GM23338 (cell line): ENCODE data around the gene TSPAN13.

Experiments used
- EZH2 ChIP-seq: fragments of 200-600 bp; sonication (generic); IDR thresholded peaks from one replicate; pipeline ENCODE4 v1.8.0; 2017; ENCODE audit warnings: antibody characterized with exemption, mild to moderate bottlenecking, low read depth; ENCODE audit not compliant: unreplicated experiment
- EZH2phosphoT487 ChIP-seq: fragments of 200-600 bp; sonication (generic); IDR thresholded peaks from one replicate; pipeline ENCODE4 v1.8.1; 2018; ENCODE audit warnings: antibody characterized with exemption; ENCODE audit not compliant: unreplicated experiment
- JUNB ChIP-seq: IDR thresholded peaks from one replicate; pipeline ENCODE4 v1.6.1; 2016; ENCODE audit warnings: antibody characterized with exemption; ENCODE audit not compliant: unreplicated experiment
- POLR2AphosphoS5 ChIP-seq: IDR thresholded peaks from 2 replicates; pipeline ENCODE4 v1.6.1; 2016; ENCODE audit warnings: antibody characterized with exemption, low read depth
- STAT1 ChIP-seq: IDR thresholded peaks from one replicate; pipeline ENCODE4 v1.6.1; 2016; ENCODE audit warnings: antibody characterized with exemption; ENCODE audit not compliant: unreplicated experiment
- TF ChIP-seq, protein P1 (sequence below), 2 experiments: fragments of 200-600 bp in 1 of 2; sonication (generic) in 1 of 2; conservative IDR thresholded peaks; 2 replicates each; pipeline versions ENCODE4 v1.5.1 to v1.6.1; 2016 to 2017; ENCODE audit warnings: antibody characterized with exemption in 2 of 2, low read depth in 2 of 2, mild to moderate bottlenecking in 2 of 2, moderate library complexity in 1 of 2
- TF ChIP-seq, protein P2 (sequence below): IDR thresholded peaks from one replicate; pipeline ENCODE4 v1.6.1; 2018; ENCODE audit warnings: antibody characterized with exemption; ENCODE audit not compliant: unreplicated experiment

DNA sequence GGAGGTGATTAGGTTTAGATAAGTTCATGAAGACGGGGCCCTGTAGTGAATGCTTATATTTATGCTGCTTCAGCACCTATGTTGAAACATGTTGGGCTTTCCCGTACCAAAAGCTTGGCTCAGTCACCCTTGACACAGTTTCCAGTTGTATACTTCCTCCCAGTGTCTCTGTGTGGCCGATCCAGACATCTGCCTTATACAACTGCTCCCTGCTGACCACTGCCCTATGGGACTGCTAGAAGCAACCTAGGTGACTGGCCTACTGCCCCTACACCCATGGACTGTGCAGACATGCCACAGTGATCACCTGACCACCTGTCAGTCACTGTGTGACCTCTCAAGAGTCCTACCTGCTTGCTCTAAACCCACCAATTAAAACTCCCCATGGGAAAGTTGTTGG, 22.6 kb upstream of the TSPAN13 start:
- TF ChIP-seq, protein P1, sequence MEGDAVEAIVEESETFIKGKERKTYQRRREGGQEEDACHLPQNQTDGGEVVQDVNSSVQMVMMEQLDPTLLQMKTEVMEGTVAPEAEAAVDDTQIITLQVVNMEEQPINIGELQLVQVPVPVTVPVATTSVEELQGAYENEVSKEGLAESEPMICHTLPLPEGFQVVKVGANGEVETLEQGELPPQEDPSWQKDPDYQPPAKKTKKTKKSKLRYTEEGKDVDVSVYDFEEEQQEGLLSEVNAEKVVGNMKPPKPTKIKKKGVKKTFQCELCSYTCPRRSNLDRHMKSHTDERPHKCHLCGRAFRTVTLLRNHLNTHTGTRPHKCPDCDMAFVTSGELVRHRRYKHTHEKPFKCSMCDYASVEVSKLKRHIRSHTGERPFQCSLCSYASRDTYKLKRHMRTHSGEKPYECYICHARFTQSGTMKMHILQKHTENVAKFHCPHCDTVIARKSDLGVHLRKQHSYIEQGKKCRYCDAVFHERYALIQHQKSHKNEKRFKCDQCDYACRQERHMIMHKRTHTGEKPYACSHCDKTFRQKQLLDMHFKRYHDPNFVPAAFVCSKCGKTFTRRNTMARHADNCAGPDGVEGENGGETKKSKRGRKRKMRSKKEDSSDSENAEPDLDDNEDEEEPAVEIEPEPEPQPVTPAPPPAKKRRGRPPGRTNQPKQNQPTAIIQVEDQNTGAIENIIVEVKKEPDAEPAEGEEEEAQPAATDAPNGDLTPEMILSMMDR (conservative IDR thresholded peaks at IDR 0.05; ENCODE audit: low read depth in 2 of 2), result no peak
- TF ChIP-seq EZH2phosphoT487 (no peak), EZH2 (no peak), POLR2AphosphoS5 (no peak), STAT1 (no peak), JUNB (no peak)
- TF ChIP-seq, protein P2, sequence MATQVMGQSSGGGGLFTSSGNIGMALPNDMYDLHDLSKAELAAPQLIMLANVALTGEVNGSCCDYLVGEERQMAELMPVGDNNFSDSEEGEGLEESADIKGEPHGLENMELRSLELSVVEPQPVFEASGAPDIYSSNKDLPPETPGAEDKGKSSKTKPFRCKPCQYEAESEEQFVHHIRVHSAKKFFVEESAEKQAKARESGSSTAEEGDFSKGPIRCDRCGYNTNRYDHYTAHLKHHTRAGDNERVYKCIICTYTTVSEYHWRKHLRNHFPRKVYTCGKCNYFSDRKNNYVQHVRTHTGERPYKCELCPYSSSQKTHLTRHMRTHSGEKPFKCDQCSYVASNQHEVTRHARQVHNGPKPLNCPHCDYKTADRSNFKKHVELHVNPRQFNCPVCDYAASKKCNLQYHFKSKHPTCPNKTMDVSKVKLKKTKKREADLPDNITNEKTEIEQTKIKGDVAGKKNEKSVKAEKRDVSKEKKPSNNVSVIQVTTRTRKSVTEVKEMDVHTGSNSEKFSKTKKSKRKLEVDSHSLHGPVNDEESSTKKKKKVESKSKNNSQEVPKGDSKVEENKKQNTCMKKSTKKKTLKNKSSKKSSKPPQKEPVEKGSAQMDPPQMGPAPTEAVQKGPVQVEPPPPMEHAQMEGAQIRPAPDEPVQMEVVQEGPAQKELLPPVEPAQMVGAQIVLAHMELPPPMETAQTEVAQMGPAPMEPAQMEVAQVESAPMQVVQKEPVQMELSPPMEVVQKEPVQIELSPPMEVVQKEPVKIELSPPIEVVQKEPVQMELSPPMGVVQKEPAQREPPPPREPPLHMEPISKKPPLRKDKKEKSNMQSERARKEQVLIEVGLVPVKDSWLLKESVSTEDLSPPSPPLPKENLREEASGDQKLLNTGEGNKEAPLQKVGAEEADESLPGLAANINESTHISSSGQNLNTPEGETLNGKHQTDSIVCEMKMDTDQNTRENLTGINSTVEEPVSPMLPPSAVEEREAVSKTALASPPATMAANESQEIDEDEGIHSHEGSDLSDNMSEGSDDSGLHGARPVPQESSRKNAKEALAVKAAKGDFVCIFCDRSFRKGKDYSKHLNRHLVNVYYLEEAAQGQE, result no peak
